Inferior parietal cortex (tissue), 1 donor: ENCODE measurements around the gene THEMIS2.

Experiments used
- DNase-seq: peaks from one replicate; pipeline ENCODE4 v3.0.0-alpha.2; 2016; ENCODE audit errors: extremely low spot score

The THEMIS2 gene

GRCh38 chr1:27885621-27886352, 13.4 kb downstream of the THEMIS2 start:
- DNase-seq = no peak

GRCh38 chr1:27886353-27886679, 14.0 kb downstream of the THEMIS2 start:
- DNase-seq = no peak

GRCh38 chr1:27886744-27887143, 14.4 kb downstream of the THEMIS2 start:
- DNase-seq = no peak

GRCh38 chr1:27887215-27888021, 15.1 kb downstream of the THEMIS2 start:
- DNase-seq = no peak

GRCh38 chr1:27889506-27889905, 17.2 kb downstream of the THEMIS2 start:
- DNase-seq = no peak

- no peak for DNase-seq
Measured at GRCh38 chr1:27891196-27891889, 19.0 kb downstream of the THEMIS2 start.

- DNase-seq = no peak
Measured at GRCh38 chr1:27894521-27894920, 22.2 kb downstream of the THEMIS2 start.

GRCh38 chr1:27906759-27907158, 34.4 kb downstream of the THEMIS2 start:
- no peak for DNase-seq

GRCh38 chr1:27912429-27912828, 40.1 kb downstream of the THEMIS2 start:
- no peak for DNase-seq

GRCh38 chr1:27915082-27915575, 42.8 kb downstream of the THEMIS2 start:
- no peak for DNase-seq

GRCh38 chr1:27922272-27922671, 49.9 kb downstream of the THEMIS2 start:
- DNase-seq = no peak

- no peak for DNase-seq
Measured at GRCh38 chr1:27928216-27928954, 56.0 kb downstream of the THEMIS2 start.

- no peak for DNase-seq
Measured at GRCh38 chr1:27931184-27931583, 58.8 kb downstream of the THEMIS2 start.

- DNase-seq = no peak
Measured at GRCh38 chr1:27931759-27932158, 59.4 kb downstream of the THEMIS2 start.

GRCh38 chr1:27934818-27935549, 62.6 kb downstream of the THEMIS2 start, which contains the start of gene SMPDL3B:
SMPDL3B (plus strand) TSS chr1:27935000; CDS start chr1:27935184, 184 bp downstream.
- no peak for DNase-seq

GRCh38 chr1:27935721-27936120, 63.4 kb downstream of the THEMIS2 start:
- DNase-seq = no peak
